Stimulated activated CD8-positive, alpha-beta memory T cell treated with anti-CD3 and anti-CD28 coated beads, Interleukin-12 subunit alpha, Interleukin-12 subunit beta, amount 100 ng/mL, for 24 hours (primary cell): ENCODE data around the gene GOLGA8M.
"Not testable (repeated sequence)": the region's sequence is repeated elsewhere in the genome, so short reads cannot be mapped to it uniquely, and the experiment has no call there.

Experiments used
- DNase-seq: peaks from one replicate; pipeline ENCODE4 v3.0.0-alpha.2; 2020; ENCODE audit errors: extremely low read depth

GOLGA8M gene

GRCh38 chr15:28660750-28661149 lies 51.5 kb downstream of the GOLGA8M start:
- DNase-seq: not testable (repeated sequence)

GRCh38 chr15:28656018-28656360 lies 56.2 kb downstream of the GOLGA8M start:
- not testable (repeated sequence) for DNase-seq

DNA sequence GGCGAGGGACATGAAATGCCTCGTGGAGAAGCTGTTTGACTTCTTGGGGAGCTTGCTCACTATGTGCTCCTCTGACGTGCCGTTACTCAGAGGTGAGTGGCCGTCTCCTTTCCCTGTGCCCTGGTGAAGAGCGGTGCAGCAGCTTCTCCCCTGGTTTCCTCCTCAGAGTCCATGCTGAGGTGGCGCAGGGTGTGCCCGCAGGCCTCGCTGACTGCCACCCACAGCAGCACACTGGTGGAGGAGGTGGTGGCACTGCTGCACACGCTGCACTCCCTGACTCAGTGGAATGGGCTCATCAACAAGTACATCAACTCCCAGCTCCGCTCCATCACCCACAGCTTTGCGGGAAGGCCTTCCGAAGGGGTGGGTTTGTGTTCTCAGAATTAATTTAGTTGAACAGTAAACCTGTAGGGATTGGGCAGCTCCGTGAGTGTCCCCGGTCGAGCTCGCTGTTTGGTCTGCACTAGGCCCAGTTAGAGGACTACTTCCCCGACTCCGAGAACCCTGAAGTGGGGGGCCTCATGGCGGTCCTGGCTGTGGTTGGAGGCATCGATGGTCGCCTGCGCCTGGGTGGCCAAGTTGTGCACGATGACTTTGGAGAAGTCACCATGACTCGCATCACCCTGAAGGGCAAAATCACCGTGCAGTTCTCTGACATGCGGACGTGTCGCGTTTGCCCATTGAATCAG lies 56.7 kb downstream of the GOLGA8M start:
- not testable (repeated sequence) for DNase-seq

DNA sequence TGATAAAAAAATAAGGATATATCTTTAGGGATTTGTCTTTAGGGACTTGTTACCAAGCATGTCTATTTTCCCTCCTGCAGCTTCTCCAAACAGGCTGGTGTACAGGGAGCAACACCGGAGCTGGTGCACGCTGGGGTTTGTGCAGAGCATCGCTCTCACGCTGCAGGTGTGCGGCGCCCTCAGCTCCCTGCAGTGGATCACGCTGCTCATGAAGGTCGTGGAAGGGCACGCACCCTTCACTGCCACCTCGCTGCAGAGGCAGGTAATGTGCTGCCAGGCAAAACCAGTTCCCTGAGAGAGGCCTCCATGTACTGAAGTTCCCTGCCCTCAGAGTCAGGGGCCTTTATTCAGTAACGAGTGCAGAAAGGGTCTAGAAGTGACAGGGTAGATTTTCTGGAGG lies 58.0 kb downstream of the GOLGA8M start:
- not testable (repeated sequence) for DNase-seq

GRCh38 chr15:28652538-28652937 lies 59.7 kb downstream of the GOLGA8M start:
- not testable (repeated sequence) for DNase-seq
